H1 (cell line): ENCODE measurements around the gene SSNA1. TPM values are rescaled to one million over a fixed set of nuclear protein-coding genes. Genes with fewer than 3 reads are reported as not detected.

ENCODE experiments used
- CTCF ChIA-PET: fragments of 300-600 bp; sonication (Branson Sonifier 250); formaldehyde crosslinking; loops from one replicate; lab custom pipeline; 2021; ENCODE audit not compliant: partially characterized antibody; lab: Charles Lee
- POLR2A ChIA-PET: fragments of 300-600 bp; sonication (Branson Sonifier 250); formaldehyde crosslinking; loops from one replicate; lab custom pipeline; 2021; ENCODE audit warnings: inconsistent platforms; ENCODE audit not compliant: partially characterized antibody; lab: Charles Lee
- DNase-seq, 2 experiments: peaks; one replicate each; pipeline versions ENCODE4 v3.0.0 to v3.0.0-alpha.2; 2010 to 2022; ENCODE audit warnings: low spot score in 2 of 2, low read depth in 1 of 2, mixed read lengths in 1 of 2
- FAIRE-seq: peaks from 2 replicates; lab custom pipeline; 2011; peaks lifted over from hg19 to GRCh38; lab: Jason Lieb, UNC
- H2AFZ ChIP-seq: 2 replicates; pipeline ENCODE4 v1.8.1; 2012; ENCODE audit warnings: low read length, inconsistent platforms
- H2AK5ac ChIP-seq: 2 replicates; pipeline ENCODE4 v1.6.1; 2013; ENCODE audit warnings: low read depth, low read length
- H2BK120ac ChIP-seq: replicated peaks from 2 replicates; pipeline ENCODE3; 2013; ENCODE audit warnings: low read depth, low read length, inconsistent platforms
- H2BK12ac ChIP-seq: 2 replicates; pipeline ENCODE4 v1.6.1; 2013; ENCODE audit warnings: low read depth, low read length
- H2BK15ac ChIP-seq: 2 replicates; pipeline ENCODE4 v1.6.1; 2013; ENCODE audit warnings: low read length
- H2BK20ac ChIP-seq: 2 replicates; pipeline ENCODE4 v1.6.1; 2013; ENCODE audit warnings: low read length
- H2BK5ac ChIP-seq: 2 replicates; pipeline ENCODE4 v1.6.1; 2013; ENCODE audit warnings: low read depth, low read length
- H3K14ac ChIP-seq: 2 replicates; pipeline ENCODE4 v1.6.1; 2013; ENCODE audit warnings: inconsistent platforms; ENCODE audit not compliant: insufficient read length
- H3K18ac ChIP-seq: 2 replicates; pipeline ENCODE4 v1.6.1; 2013; ENCODE audit warnings: low read length; ENCODE audit errors: extremely low read depth
- H3K23ac ChIP-seq: 2 replicates; pipeline ENCODE4 v1.6.1; 2013; ENCODE audit warnings: inconsistent platforms; ENCODE audit not compliant: insufficient read length
- H3K23me2 ChIP-seq: 2 replicates; pipeline ENCODE4 v1.6.1; 2013; ENCODE audit warnings: low read depth, low read length
- H3K27ac ChIP-seq: 2 replicates; pipeline ENCODE4 v1.6.1; 2011; ENCODE audit warnings: low read depth, low read length, inconsistent platforms
- H3K27me3 ChIP-seq, 4 experiments: replicated peaks in 1 of 4; 1 replicate in 1 of 4; 2 replicates in 3 of 4; pipeline versions ENCODE4 v1.6.1 to v1.8.1; 2011 to 2013; ENCODE audit warnings: low read length in 3 of 4, mild to moderate bottlenecking in 3 of 4, inconsistent platforms in 2 of 4, mixed read lengths in 2 of 4, moderate library complexity in 1 of 4; ENCODE audit not compliant: control insufficient read depth in 3 of 4, insufficient read depth in 3 of 4; ENCODE audit errors: extremely low read depth in 1 of 4
- H3K36me3 ChIP-seq, 4 experiments: 2 replicates each; pipeline versions ENCODE4 v1.6.1 to v1.8.1; 2011 to 2013; ENCODE audit warnings: mild to moderate bottlenecking in 4 of 4, low read length in 3 of 4, moderate library complexity in 2 of 4, control low read depth in 1 of 4, inconsistent platforms in 1 of 4; ENCODE audit not compliant: insufficient read depth in 4 of 4, control insufficient read depth in 2 of 4
- H3K4ac ChIP-seq: replicated peaks from 2 replicates; pipeline ENCODE3; 2013; ENCODE audit warnings: low read length, low read depth, mixed read lengths, inconsistent platforms; ENCODE audit not compliant: insufficient read length
- H3K4me1 ChIP-seq, 4 experiments: replicated peaks in 1 of 4; 1 replicate in 1 of 4; 2 replicates in 3 of 4; pipeline versions ENCODE4 v1.6.1 to v1.8.1; 2011 to 2013; ENCODE audit warnings: low read length in 3 of 4, inconsistent platforms in 2 of 4, mixed read lengths in 1 of 4; ENCODE audit not compliant: insufficient read depth in 4 of 4, control insufficient read depth in 3 of 4
- H3K4me2 ChIP-seq, 2 experiments: 2 replicates each; pipeline versions ENCODE4 v1.6.1 to v1.8.1; 2011 to 2013; ENCODE audit warnings: low read depth in 2 of 2, low read length in 2 of 2, control low read depth in 1 of 2, inconsistent platforms in 1 of 2, mild to moderate bottlenecking in 1 of 2; ENCODE audit not compliant: insufficient read depth in 1 of 2
- H3K4me3 ChIP-seq, 4 experiments: fragments of 200-600, 300-600 bp in 1 of 4; sonication (generic), shearing (Covaris generic), sonication (Bioruptor Twin) in 1 of 4; 2 replicates each; pipeline versions ENCODE4 v1.5.1 to v1.8.1; 2011 to 2016; ENCODE audit warnings: low read length in 4 of 4, low read depth in 3 of 4, control low read depth in 2 of 4, inconsistent platforms in 2 of 4, mild to moderate bottlenecking in 2 of 4, mixed read lengths in 1 of 4, moderate library complexity in 1 of 4; ENCODE audit not compliant: insufficient read depth in 2 of 4; ENCODE audit errors: extremely low read depth in 1 of 4
- H3K56ac ChIP-seq: replicated peaks from 2 replicates; pipeline ENCODE3; 2013; ENCODE audit warnings: low read depth, mild to moderate bottlenecking, mixed read lengths, low read length, inconsistent platforms; ENCODE audit not compliant: insufficient read length
- H3K79me1 ChIP-seq: 2 replicates; pipeline ENCODE4 v1.6.1; 2013; ENCODE audit warnings: low read depth, low read length, control low read depth
- H3K79me2 ChIP-seq, 2 experiments: 2 replicates each; pipeline versions ENCODE4 v1.6.1 to v1.8.1; 2012 to 2013; ENCODE audit warnings: low read length in 2 of 2, mild to moderate bottlenecking in 2 of 2, inconsistent platforms in 1 of 2; ENCODE audit not compliant: insufficient read depth in 2 of 2, control insufficient read depth in 1 of 2
- H3K9ac ChIP-seq, 4 experiments: replicated peaks in 1 of 4; 1 replicate in 1 of 4; 2 replicates in 3 of 4; pipeline versions ENCODE4 v1.6.1 to v1.8.1; 2011 to 2013; ENCODE audit warnings: low read depth in 3 of 4, low read length in 3 of 4, control low read depth in 2 of 4, mild to moderate bottlenecking in 2 of 4, moderate library complexity in 2 of 4, inconsistent platforms in 1 of 4; ENCODE audit errors: extremely low read depth in 1 of 4
- H3K9me3 ChIP-seq, 2 experiments: 2 replicates each; pipeline versions ENCODE4 v1.6.1 to v1.8.1; 2012 to 2013; ENCODE audit warnings: mild to moderate bottlenecking in 2 of 2, moderate library complexity in 2 of 2, control low read depth in 1 of 2, inconsistent platforms in 1 of 2, low read depth in 1 of 2, low read length in 1 of 2, mixed read lengths in 1 of 2; ENCODE audit not compliant: insufficient read depth in 2 of 2
- H4K20me1 ChIP-seq, 2 experiments: replicated peaks in 1 of 2; 2 replicates each; pipeline versions ENCODE3 to v1.8.1; 2011 to 2013; ENCODE audit warnings: inconsistent platforms in 2 of 2, low read length in 2 of 2, mild to moderate bottlenecking in 1 of 2; ENCODE audit not compliant: insufficient read depth in 2 of 2, control insufficient read depth in 1 of 2
- H4K5ac ChIP-seq: 2 replicates; pipeline ENCODE4 v1.6.1; 2013; ENCODE audit warnings: low read length, low read depth, mixed read lengths, inconsistent platforms; ENCODE audit not compliant: insufficient read length
- H4K8ac ChIP-seq: 2 replicates; pipeline ENCODE4 v1.8.0; 2013; ENCODE audit warnings: mild to moderate bottlenecking, moderate library complexity, low read length, inconsistent platforms; ENCODE audit not compliant: insufficient read depth; ENCODE audit errors: extremely low read depth
- H4K91ac ChIP-seq: replicated peaks from 2 replicates; pipeline ENCODE3; 2013; ENCODE audit warnings: low read length, mixed read lengths, inconsistent platforms; ENCODE audit not compliant: insufficient read length
- BRCA1 ChIP-seq: IDR thresholded peaks from 2 replicates; pipeline ENCODE4 v1.6.1; 2012; ENCODE audit warnings: low read depth, low read length, improper control_type of control experiment
- RNF2 ChIP-seq: fragments of 200-900, 300-1000 bp; sonication (generic); IDR thresholded peaks from 2 replicates; pipeline ENCODE4 v1.7.1; 2016; ENCODE audit warnings: borderline replicate concordance, low read depth, mild to moderate bottlenecking, antibody characterized with exemption, low read length; ENCODE audit not compliant: poor library complexity, severe bottlenecking; ENCODE audit errors: missing control alignments
- WGBS, 2 experiments: shearing (Covaris generic) in 1 of 2; methylation state at CpG; one replicate each; pipeline versions ENCODE4 v1.1.6 to v1.1.7; 2013 to 2015; ENCODE audit warnings: low lambda C conversion rate in 2 of 2, mixed read lengths in 2 of 2, inconsistent platforms in 1 of 2, low coverage in 1 of 2, missing lambda C conversion rate in 1 of 2; ENCODE audit not compliant: insufficient replicate concordance in 2 of 2, insufficient coverage in 1 of 2, insufficient read length in 1 of 2; ENCODE audit errors: extremely low coverage in 1 of 2, missing lambda C conversion rate in 1 of 2; 5-methylcytosine and 5-hydroxymethylcytosine counted together
- polyA plus RNA-seq, 7 experiments: library from polyadenylated mRNA; depleted of rRNA in 3 of 7; stranded (reverse) in 5 of 7; unstranded in 2 of 7; fragments of >200 nt in 5 of 7; fragments of 200-250 nt in 2 of 7; gene quantifications; 1 replicate in 5 of 7; 2 replicates in 1 of 7; 4 replicates in 1 of 7; pipeline versions ENCODE4 v1.2.1 to v1.2.3, GENCODE V29; 2011 to 2013; ENCODE audit warnings: missing spikeins in 2 of 7, mixed read lengths in 2 of 7
- total RNA-seq: library from RNA; stranded (reverse); fragmentation: NEBNext Ultra II Directional; extraction: Animal tissue kit (Norgen Biotek cat#: 25700); gene quantifications from 2 replicates; pipeline ENCODE4 v1.2.1, GENCODE V29; 2021

Gene SSNA1
- total and polyA plus RNA-seq, 2 of the 8 experiments (the other 6 are each of a cell fraction or from before 2014, with no cell fraction given), result 87.3 to 157 TPM

DNA sequence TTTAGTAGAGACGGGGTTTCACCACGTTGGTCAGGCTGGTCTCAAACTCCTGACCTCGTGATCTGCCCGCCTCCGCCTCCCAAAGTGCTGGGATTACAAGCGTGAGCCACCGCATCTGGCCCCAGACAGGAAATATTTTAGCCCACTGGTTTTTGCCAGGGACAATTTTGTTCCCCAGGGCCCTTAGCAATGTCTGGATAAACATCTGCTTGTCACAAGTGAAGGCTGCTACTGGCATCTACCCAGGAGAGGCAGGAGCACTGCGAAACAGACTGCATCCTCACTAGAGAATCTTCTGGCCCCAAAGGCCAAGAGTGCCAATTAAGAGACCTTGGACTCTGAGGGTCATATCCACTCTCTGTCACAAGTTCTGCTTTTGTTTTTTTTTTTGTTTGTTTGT, 14.5 kb downstream of the SSNA1 start:
- Histone ChIP-seq H3K79me2 (peaks cover 0 to 57% of the 10 kb centered on the region in 2 experiments; a peak in 3 of 4 replicates), H2BK15ac (no peak overlapping the region), H4K8ac (no peak overlapping the region), H3K4me1 (peaks cover 14 to 33% (median 21%) of the 10 kb centered on the region in 4 experiments), H2BK5ac (no peak overlapping the region), H3K23ac (no peak overlapping the region), H4K5ac (no peak overlapping the region), H3K36me3 (no peaks in the 10 kb centered on the region), H2BK120ac (no peak overlapping the region), H3K18ac (no peak overlapping the region), H2AFZ (no peak overlapping the region), H3K4me2 (no peak overlapping the region; a peak in 1 of 4 replicates), H3K27ac (no peak overlapping the region), H3K9me3 (no peaks in the 10 kb centered on the region), H3K9ac (no peak overlapping the region), H4K91ac (no peak overlapping the region), H3K79me1 (peaks cover 29% of the 10 kb centered on the region), H3K56ac (no peak overlapping the region), H3K4ac (no peak overlapping the region), H3K14ac (no peak overlapping the region), H3K4me3 (no peak overlapping the region), H3K23me2 (peaks cover 18% of the 10 kb centered on the region), H2BK12ac (no peak overlapping the region), H3K27me3 (no peaks in the 10 kb centered on the region), H4K20me1 (peaks cover 0 to 23% of the 10 kb centered on the region in 2 experiments), H2AK5ac (no peak overlapping the region), H2BK20ac (no peak overlapping the region)
- WGBS, 2 experiments, result 89% methylated on average over 8 of the region's 8 CpGs; no CpG with 5 or more reads in 1 of the 2 experiments
- POLR2A ChIA-PET, result interaction anchor here (0.7 to 69.9 kb wide), 7 partner anchors 11 to 347 kb away, joined by 3 to 1462 read pairs (median 29); partner anchors contain the start of genes ANAPC2, CYSRT1, NELFB and RNF208
- CTCF ChIA-PET, result interaction anchor here (0.7 to 4.9 kb wide), 8 partner anchors 10 to 76 kb away, joined by 3 to 23 read pairs (median 4); partner anchors contain the start of genes ANAPC2, RNF224 and SSNA1
- DNase-seq (no peak), FAIRE-seq (no peak)
- TF ChIP-seq BRCA1, result no peak
- TF ChIP-seq RNF2, result no peak
